H1 (cell line): Measurements from ENCODE around the gene KLRD1. TPM values are rescaled to one million over a fixed set of nuclear protein-coding genes. Genes with fewer than 3 reads are reported as not detected.

Experiments used
- CTCF ChIA-PET: fragments of 300-600 bp; sonication (Branson Sonifier 250); formaldehyde crosslinking; loops from one replicate; lab custom pipeline; 2021; ENCODE audit not compliant: partially characterized antibody; lab: Charles Lee
- POLR2A ChIA-PET: fragments of 300-600 bp; sonication (Branson Sonifier 250); formaldehyde crosslinking; loops from one replicate; lab custom pipeline; 2021; ENCODE audit warnings: inconsistent platforms; ENCODE audit not compliant: partially characterized antibody; lab: Charles Lee
- DNase-seq, 2 experiments: peaks; one replicate each; pipeline versions ENCODE4 v3.0.0 to v3.0.0-alpha.2; 2010 to 2022; ENCODE audit warnings: low spot score in 2 of 2, low read depth in 1 of 2, mixed read lengths in 1 of 2
- FAIRE-seq: peaks from 2 replicates; lab custom pipeline; 2011; peaks lifted over from hg19 to GRCh38; lab: Jason Lieb, UNC
- H2AFZ ChIP-seq: 2 replicates; pipeline ENCODE4 v1.8.1; 2012; ENCODE audit warnings: low read length, inconsistent platforms
- H2AK5ac ChIP-seq: 2 replicates; pipeline ENCODE4 v1.6.1; 2013; ENCODE audit warnings: low read depth, low read length
- H2BK120ac ChIP-seq: replicated peaks from 2 replicates; pipeline ENCODE3; 2013; ENCODE audit warnings: low read depth, low read length, inconsistent platforms
- H2BK12ac ChIP-seq: 2 replicates; pipeline ENCODE4 v1.6.1; 2013; ENCODE audit warnings: low read depth, low read length
- H2BK15ac ChIP-seq: 2 replicates; pipeline ENCODE4 v1.6.1; 2013; ENCODE audit warnings: low read length
- H2BK20ac ChIP-seq: 2 replicates; pipeline ENCODE4 v1.6.1; 2013; ENCODE audit warnings: low read length
- H2BK5ac ChIP-seq: 2 replicates; pipeline ENCODE4 v1.6.1; 2013; ENCODE audit warnings: low read depth, low read length
- H3K14ac ChIP-seq: 2 replicates; pipeline ENCODE4 v1.6.1; 2013; ENCODE audit warnings: inconsistent platforms; ENCODE audit not compliant: insufficient read length
- H3K18ac ChIP-seq: 2 replicates; pipeline ENCODE4 v1.6.1; 2013; ENCODE audit warnings: low read length; ENCODE audit errors: extremely low read depth
- H3K23ac ChIP-seq: 2 replicates; pipeline ENCODE4 v1.6.1; 2013; ENCODE audit warnings: inconsistent platforms; ENCODE audit not compliant: insufficient read length
- H3K23me2 ChIP-seq: 2 replicates; pipeline ENCODE4 v1.6.1; 2013; ENCODE audit warnings: low read depth, low read length
- H3K27ac ChIP-seq: 2 replicates; pipeline ENCODE4 v1.6.1; 2011; ENCODE audit warnings: low read depth, low read length, inconsistent platforms
- H3K27me3 ChIP-seq, 4 experiments: replicated peaks in 1 of 4; 1 replicate in 1 of 4; 2 replicates in 3 of 4; pipeline versions ENCODE4 v1.6.1 to v1.8.1; 2011 to 2013; ENCODE audit warnings: low read length in 3 of 4, mild to moderate bottlenecking in 3 of 4, inconsistent platforms in 2 of 4, mixed read lengths in 2 of 4, moderate library complexity in 1 of 4; ENCODE audit not compliant: control insufficient read depth in 3 of 4, insufficient read depth in 3 of 4; ENCODE audit errors: extremely low read depth in 1 of 4
- H3K36me3 ChIP-seq, 4 experiments: 2 replicates each; pipeline versions ENCODE4 v1.6.1 to v1.8.1; 2011 to 2013; ENCODE audit warnings: mild to moderate bottlenecking in 4 of 4, low read length in 3 of 4, moderate library complexity in 2 of 4, control low read depth in 1 of 4, inconsistent platforms in 1 of 4; ENCODE audit not compliant: insufficient read depth in 4 of 4, control insufficient read depth in 2 of 4
- H3K4ac ChIP-seq: replicated peaks from 2 replicates; pipeline ENCODE3; 2013; ENCODE audit warnings: low read length, low read depth, mixed read lengths, inconsistent platforms; ENCODE audit not compliant: insufficient read length
- H3K4me1 ChIP-seq, 4 experiments: replicated peaks in 1 of 4; 1 replicate in 1 of 4; 2 replicates in 3 of 4; pipeline versions ENCODE4 v1.6.1 to v1.8.1; 2011 to 2013; ENCODE audit warnings: low read length in 3 of 4, inconsistent platforms in 2 of 4, mixed read lengths in 1 of 4; ENCODE audit not compliant: insufficient read depth in 4 of 4, control insufficient read depth in 3 of 4
- H3K4me2 ChIP-seq, 2 experiments: 2 replicates each; pipeline versions ENCODE4 v1.6.1 to v1.8.1; 2011 to 2013; ENCODE audit warnings: low read depth in 2 of 2, low read length in 2 of 2, control low read depth in 1 of 2, inconsistent platforms in 1 of 2, mild to moderate bottlenecking in 1 of 2; ENCODE audit not compliant: insufficient read depth in 1 of 2
- H3K4me3 ChIP-seq, 4 experiments: fragments of 200-600, 300-600 bp in 1 of 4; sonication (generic), shearing (Covaris generic), sonication (Bioruptor Twin) in 1 of 4; 2 replicates each; pipeline versions ENCODE4 v1.5.1 to v1.8.1; 2011 to 2016; ENCODE audit warnings: low read length in 4 of 4, low read depth in 3 of 4, control low read depth in 2 of 4, inconsistent platforms in 2 of 4, mild to moderate bottlenecking in 2 of 4, mixed read lengths in 1 of 4, moderate library complexity in 1 of 4; ENCODE audit not compliant: insufficient read depth in 2 of 4; ENCODE audit errors: extremely low read depth in 1 of 4
- H3K56ac ChIP-seq: replicated peaks from 2 replicates; pipeline ENCODE3; 2013; ENCODE audit warnings: low read depth, mild to moderate bottlenecking, mixed read lengths, low read length, inconsistent platforms; ENCODE audit not compliant: insufficient read length
- H3K79me1 ChIP-seq: 2 replicates; pipeline ENCODE4 v1.6.1; 2013; ENCODE audit warnings: low read depth, low read length, control low read depth
- H3K79me2 ChIP-seq, 2 experiments: 2 replicates each; pipeline versions ENCODE4 v1.6.1 to v1.8.1; 2012 to 2013; ENCODE audit warnings: low read length in 2 of 2, mild to moderate bottlenecking in 2 of 2, inconsistent platforms in 1 of 2; ENCODE audit not compliant: insufficient read depth in 2 of 2, control insufficient read depth in 1 of 2
- H3K9ac ChIP-seq, 4 experiments: replicated peaks in 1 of 4; 1 replicate in 1 of 4; 2 replicates in 3 of 4; pipeline versions ENCODE4 v1.6.1 to v1.8.1; 2011 to 2013; ENCODE audit warnings: low read depth in 3 of 4, low read length in 3 of 4, control low read depth in 2 of 4, mild to moderate bottlenecking in 2 of 4, moderate library complexity in 2 of 4, inconsistent platforms in 1 of 4; ENCODE audit errors: extremely low read depth in 1 of 4
- H3K9me3 ChIP-seq, 2 experiments: 2 replicates each; pipeline versions ENCODE4 v1.6.1 to v1.8.1; 2012 to 2013; ENCODE audit warnings: mild to moderate bottlenecking in 2 of 2, moderate library complexity in 2 of 2, control low read depth in 1 of 2, inconsistent platforms in 1 of 2, low read depth in 1 of 2, low read length in 1 of 2, mixed read lengths in 1 of 2; ENCODE audit not compliant: insufficient read depth in 2 of 2
- H4K20me1 ChIP-seq, 2 experiments: replicated peaks in 1 of 2; 2 replicates each; pipeline versions ENCODE3 to v1.8.1; 2011 to 2013; ENCODE audit warnings: inconsistent platforms in 2 of 2, low read length in 2 of 2, mild to moderate bottlenecking in 1 of 2; ENCODE audit not compliant: insufficient read depth in 2 of 2, control insufficient read depth in 1 of 2
- H4K5ac ChIP-seq: 2 replicates; pipeline ENCODE4 v1.6.1; 2013; ENCODE audit warnings: low read length, low read depth, mixed read lengths, inconsistent platforms; ENCODE audit not compliant: insufficient read length
- H4K8ac ChIP-seq: 2 replicates; pipeline ENCODE4 v1.8.0; 2013; ENCODE audit warnings: mild to moderate bottlenecking, moderate library complexity, low read length, inconsistent platforms; ENCODE audit not compliant: insufficient read depth; ENCODE audit errors: extremely low read depth
- H4K91ac ChIP-seq: replicated peaks from 2 replicates; pipeline ENCODE3; 2013; ENCODE audit warnings: low read length, mixed read lengths, inconsistent platforms; ENCODE audit not compliant: insufficient read length
- EP300 ChIP-seq, 2 experiments: IDR thresholded peaks; 1 replicate in 1 of 2; 2 replicates in 1 of 2; pipeline ENCODE4 v1.6.1; 2011 to 2012; ENCODE audit warnings: low read depth in 2 of 2, low read length in 2 of 2, mild to moderate bottlenecking in 2 of 2, borderline replicate concordance in 1 of 2, inconsistent platforms in 1 of 2, moderate library complexity in 1 of 2
- GTF2F1 ChIP-seq: IDR thresholded peaks from 2 replicates; pipeline ENCODE4 v1.6.1; 2012; ENCODE audit warnings: low read depth, low read length, improper control_type of control experiment, borderline replicate concordance
- HDAC2 ChIP-seq, 2 experiments: fragments of 300-600 bp in 1 of 2; sonication (generic) in 1 of 2; IDR thresholded peaks; 2 replicates each; pipeline ENCODE4 v1.6.1; 2011 to 2012; ENCODE audit warnings: low read depth in 2 of 2, low read length in 2 of 2, mild to moderate bottlenecking in 2 of 2, moderate library complexity in 2 of 2, borderline replicate concordance in 1 of 2, inconsistent platforms in 1 of 2
- KDM4A ChIP-seq: IDR thresholded peaks from one replicate; pipeline ENCODE4 v1.7.1; 2012; ENCODE audit warnings: low read depth, mild to moderate bottlenecking, moderate library complexity, low read length, inconsistent platforms; ENCODE audit not compliant: severe bottlenecking
- MAFK ChIP-seq: IDR thresholded peaks from 2 replicates; pipeline ENCODE4 v1.6.1; 2012; ENCODE audit warnings: low read depth, mild to moderate bottlenecking, improper control_type of control experiment, low read length
- POLR2AphosphoS5 ChIP-seq: IDR thresholded peaks from 2 replicates; pipeline ENCODE4 v1.6.1; 2011; ENCODE audit warnings: low read depth, low read length
- RBBP5 ChIP-seq: IDR thresholded peaks from 2 replicates; pipeline ENCODE4 v1.7.1; 2012; ENCODE audit warnings: low read depth, mild to moderate bottlenecking, inconsistent platforms, low read length, moderate library complexity, borderline replicate concordance
- RFX5 ChIP-seq: IDR thresholded peaks from 2 replicates; pipeline ENCODE4 v1.6.1; 2011; ENCODE audit warnings: low read depth, low read length, improper control_type of control experiment, borderline replicate concordance
- SIN3A ChIP-seq, 2 experiments: IDR thresholded peaks in 1 of 2; conservative IDR thresholded peaks in 1 of 2; 2 replicates each; pipeline ENCODE4 v1.6.1; 2011 to 2012; ENCODE audit warnings: low read length in 2 of 2, improper control_type of control experiment in 1 of 2, low read depth in 1 of 2, mild to moderate bottlenecking in 1 of 2
- SIRT6 ChIP-seq: IDR thresholded peaks from one replicate; pipeline ENCODE4 v1.7.1; 2012; ENCODE audit warnings: low read length, inconsistent platforms
- SRF ChIP-seq: IDR thresholded peaks from 2 replicates; pipeline ENCODE4 v1.6.1; 2011; ENCODE audit warnings: mild to moderate bottlenecking, low read depth, low read length, moderate library complexity
- SUZ12 ChIP-seq: fragments of 200-600 bp; sonication (generic); IDR thresholded peaks from 2 replicates; pipeline ENCODE4 v1.6.1; 2012; ENCODE audit warnings: mild to moderate bottlenecking, inconsistent platforms, low read length, moderate library complexity, mixed read lengths
- TBP ChIP-seq: IDR thresholded peaks from 2 replicates; pipeline ENCODE4 v1.6.1; 2011; ENCODE audit warnings: low read depth, low read length, improper control_type of control experiment
- TCF12 ChIP-seq: IDR thresholded peaks from 2 replicates; pipeline ENCODE4 v1.6.1; 2011; ENCODE audit warnings: low read depth, mild to moderate bottlenecking, low read length
- WGBS, 2 experiments: shearing (Covaris generic) in 1 of 2; methylation state at CpG; one replicate each; pipeline versions ENCODE4 v1.1.6 to v1.1.7; 2013 to 2015; ENCODE audit warnings: low lambda C conversion rate in 2 of 2, mixed read lengths in 2 of 2, inconsistent platforms in 1 of 2, low coverage in 1 of 2, missing lambda C conversion rate in 1 of 2; ENCODE audit not compliant: insufficient replicate concordance in 2 of 2, insufficient coverage in 1 of 2, insufficient read length in 1 of 2; ENCODE audit errors: extremely low coverage in 1 of 2, missing lambda C conversion rate in 1 of 2; 5-methylcytosine and 5-hydroxymethylcytosine counted together
- polyA plus RNA-seq, 7 experiments: library from polyadenylated mRNA; depleted of rRNA in 3 of 7; stranded (reverse) in 5 of 7; unstranded in 2 of 7; fragments of >200 nt in 5 of 7; fragments of 200-250 nt in 2 of 7; gene quantifications; 1 replicate in 5 of 7; 2 replicates in 1 of 7; 4 replicates in 1 of 7; pipeline versions ENCODE4 v1.2.1 to v1.2.3, GENCODE V29; 2011 to 2013; ENCODE audit warnings: missing spikeins in 2 of 7, mixed read lengths in 2 of 7
- total RNA-seq: library from RNA; stranded (reverse); fragmentation: NEBNext Ultra II Directional; extraction: Animal tissue kit (Norgen Biotek cat#: 25700); gene quantifications from 2 replicates; pipeline ENCODE4 v1.2.1, GENCODE V29; 2021

KLRD1 gene
- total and polyA plus RNA-seq, 2 of the 8 experiments (the other 6 are each of a cell fraction or from before 2014, with no cell fraction given): under 0.01 to 0.06 TPM

GRCh38 chr12:10283027-10283426 is 24.6 kb upstream of the KLRD1 start:
- Histone ChIP-seq H3K14ac (no peak overlapping the region), H3K18ac (no peak overlapping the region), H2BK120ac (no peak overlapping the region), H3K27me3 (no peaks in the 10 kb centered on the region), H2BK15ac (no peak overlapping the region), H3K36me3 (no peaks in the 10 kb centered on the region), H4K8ac (no peak overlapping the region), H3K4ac (no peak overlapping the region), H3K23ac (no peak overlapping the region), H2BK12ac (no peak overlapping the region), H3K79me2 (no peaks in the 10 kb centered on the region), H4K91ac (no peak overlapping the region), H3K4me2 (no peak overlapping the region), H3K56ac (no peak overlapping the region), H3K27ac (no peak overlapping the region), H3K9ac (no peak overlapping the region), H4K5ac (no peak overlapping the region), H2AFZ (no peak overlapping the region), H3K23me2 (no peaks in the 10 kb centered on the region), H4K20me1 (no peaks in the 10 kb centered on the region), H3K9me3 (no peaks in the 10 kb centered on the region), H2AK5ac (no peak overlapping the region), H2BK20ac (no peak overlapping the region), H3K4me1 (no peaks in the 10 kb centered on the region), H3K79me1 (no peaks in the 10 kb centered on the region), H3K4me3 (no peak overlapping the region), H2BK5ac (no peak overlapping the region)
- ChIA-PET POLR2A (no interaction called here), CTCF (no interaction called here)
- TF ChIP-seq SIRT6 (no peak), TBP (no peak), TCF12 (no peak), MAFK (no peak), SRF (no peak), POLR2AphosphoS5 (no peak), RBBP5 (no peak), SIN3A (conservative IDR thresholded peaks at IDR 0.05 in 1 of 2, IDR thresholded peaks at IDR 0.05 in 1 of 2; ENCODE audit: low read depth in 1 of 2, low read length in 2 of 2) (no peak), SUZ12 (no peak), RFX5 (no peak), GTF2F1 (no peak), KDM4A (no peak), HDAC2 (IDR thresholded peaks at IDR 0.05; ENCODE audit: borderline replicate concordance in 1 of 2, low read depth in 2 of 2, low read length in 2 of 2) (no peak), EP300 (IDR thresholded peaks at IDR 0.05; ENCODE audit: borderline replicate concordance in 1 of 2, low read depth in 2 of 2, low read length in 2 of 2) (no peak)
- 85% methylated on average over 4 of the region's 4 CpGs; no CpG with 5 or more reads in 1 of the 2 experiments for WGBS, 2 experiments
- no peak for DNase-seq
- FAIRE-seq: no peak
